HG02571 (cell line): ENCODE data around the gene TEX29.

Experiments used
- ATAC-seq: cut with Tn5 transposase; IDR thresholded peaks from one replicate; pipeline ENCODE4 v1.9.1; 2021; ENCODE audit warnings: mild to moderate bottlenecking, moderate library complexity; ENCODE audit not compliant: unreplicated experiment

Gene TEX29

GRCh38 chr13:111319998-111320911, at the start of gene TEX29:
TSS of gene TEX29 (plus strand) at chr13:111320642. CDS start at chr13:111320891, 249 bp downstream.
- ATAC-seq, result no peak

- no peak for ATAC-seq
Measured at GRCh38 chr13:111270765-111271698, 49.4 kb upstream of the TEX29 start.

- no peak for ATAC-seq
Measured at GRCh38 chr13:111272117-111272516, 48.3 kb upstream of the TEX29 start.

- ATAC-seq, result no peak
Measured at GRCh38 chr13:111275382-111275781, 45.1 kb upstream of the TEX29 start.

GRCh38 chr13:111275995-111276618, 44.3 kb upstream of the TEX29 start:
- ATAC-seq, result no peak

GRCh38 chr13:111278258-111278657, 42.2 kb upstream of the TEX29 start:
- ATAC-seq, result no peak

- no peak for ATAC-seq
Measured at GRCh38 chr13:111278743-111279652, 41.4 kb upstream of the TEX29 start.

GRCh38 chr13:111280226-111280625, 40.2 kb upstream of the TEX29 start:
- ATAC-seq, result no peak

- no peak for ATAC-seq
Measured at GRCh38 chr13:111280681-111281585, 39.5 kb upstream of the TEX29 start.

GRCh38 chr13:111281751-111282311, 38.6 kb upstream of the TEX29 start:
- ATAC-seq, result no peak

- no peak for ATAC-seq
Measured at GRCh38 chr13:111282425-111282824, 38.0 kb upstream of the TEX29 start.

GRCh38 chr13:111282997-111283396, 37.4 kb upstream of the TEX29 start:
- ATAC-seq, result no peak

- no peak for ATAC-seq
Measured at GRCh38 chr13:111283457-111283856, 37.0 kb upstream of the TEX29 start.

- ATAC-seq, result no peak
Measured at GRCh38 chr13:111283991-111284390, 36.5 kb upstream of the TEX29 start.

- no peak for ATAC-seq
Measured at GRCh38 chr13:111284565-111284964, 35.9 kb upstream of the TEX29 start.

- ATAC-seq, result no peak
Measured at GRCh38 chr13:111286162-111286561, 34.3 kb upstream of the TEX29 start.

GRCh38 chr13:111286749-111287148, 33.7 kb upstream of the TEX29 start:
- no peak for ATAC-seq

GRCh38 chr13:111287201-111287600, 33.2 kb upstream of the TEX29 start:
- no peak for ATAC-seq

- no peak for ATAC-seq
Measured at GRCh38 chr13:111288276-111288675, 32.2 kb upstream of the TEX29 start.
